NCI-H1694 treated with DMSO at 0.1 percent for 48 hours (cell line): Measurements from ENCODE around the gene DNAH12.
"Not testable (repeated sequence)": the region's sequence is repeated elsewhere in the genome, so short reads cannot be mapped to it uniquely, and the experiment has no call there.

Source experiments
- DNase-seq: peaks from one replicate; lab custom pipeline; 2025; lab: John Stamatoyannopoulos, UW

Gene DNAH12

GRCh38 chr3:57420001-57420400, 124.1 kb downstream of the DNAH12 start:
- no peak for DNase-seq

- no peak for DNase-seq
Observed at GRCh38 chr3:57411715-57412114, 132.4 kb downstream of the DNAH12 start.

DNA sequence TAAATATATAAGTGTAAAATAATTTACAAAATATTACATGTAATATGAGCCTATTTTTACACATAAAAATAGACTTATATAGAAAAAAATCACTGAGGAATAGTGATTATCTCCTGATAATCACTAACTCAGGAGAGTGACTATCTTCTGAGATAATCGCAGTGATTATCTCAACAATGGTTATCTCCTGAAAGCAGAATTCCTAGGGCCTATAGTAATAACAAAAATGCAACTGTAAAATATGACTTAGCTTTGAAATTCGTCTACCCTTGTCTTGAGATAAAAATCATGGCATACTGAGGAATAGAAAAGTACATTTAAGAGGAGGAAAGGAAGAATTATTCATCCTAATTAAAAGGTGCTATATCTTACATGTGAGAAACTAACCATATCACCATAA, 134.7 kb downstream of the DNAH12 start:
- no peak for DNase-seq

GRCh38 chr3:57402675-57403074, 141.5 kb downstream of the DNAH12 start:
- no peak for DNase-seq

DNA sequence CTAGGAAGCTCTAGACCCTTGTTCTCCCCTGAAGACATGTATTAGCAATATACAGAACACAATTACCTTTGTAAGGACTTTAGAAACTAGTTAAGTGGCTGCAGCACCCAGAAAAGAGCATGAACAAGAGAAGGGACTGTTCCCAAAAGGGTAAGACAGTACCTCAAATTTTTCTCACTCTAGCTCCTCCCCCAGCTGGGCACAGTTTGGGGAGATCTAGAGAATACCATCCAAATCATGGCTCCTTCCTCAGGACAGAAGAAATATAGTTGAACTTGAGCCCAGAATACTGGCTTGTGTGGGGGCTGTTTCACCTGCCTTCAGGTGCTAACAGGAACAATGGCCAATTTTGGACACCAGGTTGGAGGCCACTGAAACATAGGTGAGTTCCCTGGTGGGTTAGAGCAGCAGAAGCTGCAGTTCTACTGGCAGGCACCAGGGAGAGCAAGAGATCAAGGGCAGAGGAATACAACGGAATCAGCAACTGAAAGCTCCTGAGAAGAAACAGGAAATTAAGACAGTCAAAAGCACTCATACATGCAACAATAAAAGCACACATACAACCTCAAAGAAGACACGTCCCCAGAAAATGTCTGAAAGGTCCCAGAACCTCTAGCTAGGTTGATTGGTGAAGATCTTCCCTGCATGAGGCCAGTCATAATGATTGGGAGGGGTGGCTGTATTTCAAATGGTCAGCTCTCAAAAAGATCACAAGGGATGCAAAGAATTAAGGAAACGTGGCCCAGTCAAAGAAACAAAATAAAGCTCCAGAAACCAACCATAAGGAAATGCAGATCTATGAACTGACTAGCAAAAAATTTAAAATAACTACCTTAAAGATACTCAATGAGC, 146.7 kb downstream of the DNAH12 start:
- peak; percentile 29 for DNase-seq

- no peak for DNase-seq
Observed at GRCh38 chr3:57393977-57394376, 150.2 kb downstream of the DNAH12 start.

- no peak for DNase-seq
Observed at GRCh38 chr3:57391767-57392166, 152.4 kb downstream of the DNAH12 start.

GRCh38 chr3:57389271-57389670, 154.9 kb downstream of the DNAH12 start:
- no peak for DNase-seq

GRCh38 chr3:57386307-57386706, 157.8 kb downstream of the DNAH12 start:
- no peak for DNase-seq

- no peak for DNase-seq
Observed at GRCh38 chr3:57385498-57385897, 158.6 kb downstream of the DNAH12 start.

DNA sequence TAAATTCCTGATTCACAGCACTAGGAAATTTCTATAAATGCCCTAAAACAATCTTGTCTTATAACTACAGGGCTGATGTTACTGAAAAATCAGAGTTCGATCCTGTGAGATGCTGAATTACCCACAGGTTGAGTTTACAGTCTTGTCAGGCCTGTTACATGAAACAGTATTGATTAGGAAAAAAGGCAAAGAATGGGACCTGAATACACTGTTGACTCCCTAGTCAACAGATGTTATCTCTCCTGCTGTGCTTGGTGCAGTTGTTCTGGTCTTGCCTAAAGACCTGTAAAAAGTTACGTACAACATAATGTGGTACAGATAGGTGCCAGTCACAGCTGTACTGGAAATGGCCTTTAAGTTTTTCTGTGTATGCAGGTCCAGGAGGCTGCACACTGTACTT, 160.3 kb downstream of the DNAH12 start:
- DNase-seq = no peak

DNA sequence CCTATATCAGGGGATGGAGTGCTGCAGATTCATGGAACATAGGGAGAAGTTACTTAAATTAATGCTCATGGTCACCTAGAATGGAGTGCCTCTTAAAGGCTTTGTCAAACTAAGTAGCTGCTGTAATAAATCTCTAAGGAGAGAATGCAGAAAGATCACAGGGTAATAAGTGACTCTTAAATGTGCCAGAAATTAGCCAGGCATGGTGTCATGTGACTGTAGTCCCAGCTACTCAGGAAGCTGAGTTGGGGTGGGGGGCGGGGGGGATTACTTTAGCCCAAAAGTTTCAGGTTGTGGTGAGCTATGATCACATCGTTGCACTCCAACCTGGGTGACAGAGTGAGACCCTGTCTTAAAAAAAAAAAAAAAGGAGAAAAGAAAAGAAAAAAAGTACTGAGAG, 160.7 kb downstream of the DNAH12 start:
- DNase-seq = no peak

GRCh38 chr3:57382933-57383332, 161.2 kb downstream of the DNAH12 start:
- DNase-seq = no peak

- DNase-seq = no peak
Observed at GRCh38 chr3:57370341-57370740, 173.8 kb downstream of the DNAH12 start.

GRCh38 chr3:57365089-57365488, 179.1 kb downstream of the DNAH12 start:
- not testable (repeated sequence) for DNase-seq

DNA sequence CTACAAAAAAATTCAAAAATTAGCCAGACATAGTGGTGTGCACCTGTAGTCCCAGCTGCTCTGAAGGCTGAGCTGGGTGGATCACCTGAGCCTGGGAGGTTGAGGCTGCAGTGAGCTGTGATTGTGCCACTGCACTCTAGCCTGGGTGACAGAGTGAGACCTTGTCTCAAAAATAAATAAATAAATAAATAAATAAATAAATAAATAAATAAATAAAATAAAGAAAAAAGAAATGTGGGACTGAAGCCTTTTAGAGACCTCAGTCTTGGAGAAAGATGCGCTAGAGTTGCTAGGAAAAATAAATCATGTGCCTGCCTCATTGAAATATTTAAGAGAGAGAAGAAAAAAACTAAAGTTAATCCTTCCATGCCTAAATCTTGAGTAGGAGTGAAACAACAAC, 187.9 kb downstream of the DNAH12 start:
- not testable (repeated sequence) for DNase-seq

- no peak for DNase-seq
Observed at GRCh38 chr3:57354768-57355167, 189.4 kb downstream of the DNAH12 start.

GRCh38 chr3:57350271-57350670, 193.9 kb downstream of the DNAH12 start:
- no peak for DNase-seq

DNA sequence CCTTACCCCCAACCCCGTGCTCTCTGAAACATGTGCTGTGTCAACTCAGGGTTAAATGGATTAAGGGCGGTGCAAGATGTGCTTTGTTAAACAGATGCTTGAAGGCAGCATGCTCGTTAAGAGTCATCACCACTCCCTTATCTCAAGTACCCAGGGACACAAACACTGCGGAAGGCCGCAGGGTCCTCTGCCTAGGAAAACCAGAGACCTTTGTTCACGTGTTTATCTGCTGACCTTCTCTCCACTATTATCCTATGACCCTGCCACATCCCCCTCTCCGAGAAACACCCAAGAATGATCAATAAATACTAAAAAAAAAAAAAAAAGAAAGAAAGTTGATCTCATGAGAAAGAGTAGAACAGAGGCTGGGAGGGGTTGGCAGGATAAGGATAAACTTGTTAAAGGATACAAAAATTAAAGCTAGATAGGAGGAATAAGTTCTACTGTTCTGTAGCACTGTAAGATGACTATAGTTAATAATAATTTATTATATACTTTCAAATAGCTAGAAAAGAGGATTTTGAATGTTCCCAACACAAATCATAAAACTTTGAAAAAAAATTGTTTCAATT, 205.0 kb downstream of the DNAH12 start:
- DNase-seq = not testable (repeated sequence)

- DNase-seq = not testable (repeated sequence)
Observed at GRCh38 chr3:57338272-57339070, 205.7 kb downstream of the DNAH12 start.

- no peak for DNase-seq
Observed at GRCh38 chr3:57335283-57335938, 208.7 kb downstream of the DNAH12 start.

DNA sequence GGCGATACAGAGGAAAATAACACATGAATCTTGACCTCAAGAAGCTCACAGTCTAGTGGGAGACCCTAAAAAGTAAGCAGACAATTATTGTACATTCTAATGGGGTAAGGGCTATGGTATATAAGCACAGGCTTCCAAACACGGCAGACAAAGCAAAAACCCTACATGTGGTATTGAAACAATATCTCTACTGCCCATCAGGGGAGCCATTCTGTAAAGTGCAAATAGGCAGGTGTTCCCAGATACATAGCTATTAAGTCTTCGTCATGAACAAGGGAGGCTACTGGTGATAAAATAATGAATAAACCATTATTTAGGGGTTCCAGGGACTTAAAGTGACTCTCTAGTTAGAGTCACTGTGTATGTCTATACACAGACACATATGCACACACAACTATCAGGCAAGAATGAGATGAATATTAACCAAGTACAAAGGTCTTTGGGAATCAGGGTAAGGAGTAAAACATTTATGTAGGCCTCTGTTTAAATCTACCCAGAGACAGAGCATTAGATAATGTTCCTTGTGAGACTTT, 213.0 kb downstream of the DNAH12 start:
- DNase-seq = no peak
